ENCODE results near the gene SLC6A1. TPM values are rescaled to one million over a fixed set of nuclear protein-coding genes. Genes with fewer than 3 reads are reported as not detected.

SLC6A1 gene
- total and polyA plus RNA-seq, 2 of the 8 experiments (the other 6 are each of a cell fraction or from before 2014, with no cell fraction given), result 0.30 to 0.63 TPM

GRCh38 chr3:10999221-11000107, 6.9 kb downstream of the SLC6A1 start (continued):
- TF ChIP-seq ASH2L (IDR thresholded peaks at IDR 0.05; ENCODE audit: low read length), result no peak
- no peak for TF ChIP-seq CREB1 (IDR thresholded peaks at IDR 0.05)
- no peak for TF ChIP-seq MAFK (IDR thresholded peaks at IDR 0.05; ENCODE audit: low read depth, low read length)

Measured in H1 (cell line).